ENCODE data around the gene STOX2. TPM values are rescaled to one million over a fixed set of nuclear protein-coding genes. Genes with fewer than 3 reads are reported as not detected.

The STOX2 gene
- total RNA-seq, 1 donor from 2014 or later, result 1.9 TPM

GRCh38 chr4:183897193-183897592, 7.9 kb upstream of the STOX2 start:
- H3K27me3 Mint-ChIP-seq (ENCODE audit: low read depth), result peaks cover 5% of the 10 kb centered on the region
- no peak overlapping the region for H3K27ac Mint-ChIP-seq (ENCODE audit: unreplicated experiment)
- H3K4me3 Mint-ChIP-seq (ENCODE audit: unreplicated experiment), result no peak overlapping the region
- no peaks in the 10 kb centered on the region for H3K4me1 Mint-ChIP-seq (ENCODE audit: low read depth)
- peaks cover 20% of the 10 kb centered on the region for H3K9me3 Mint-ChIP-seq (ENCODE audit: low read depth)
- TF ChIP-seq, protein P1, sequence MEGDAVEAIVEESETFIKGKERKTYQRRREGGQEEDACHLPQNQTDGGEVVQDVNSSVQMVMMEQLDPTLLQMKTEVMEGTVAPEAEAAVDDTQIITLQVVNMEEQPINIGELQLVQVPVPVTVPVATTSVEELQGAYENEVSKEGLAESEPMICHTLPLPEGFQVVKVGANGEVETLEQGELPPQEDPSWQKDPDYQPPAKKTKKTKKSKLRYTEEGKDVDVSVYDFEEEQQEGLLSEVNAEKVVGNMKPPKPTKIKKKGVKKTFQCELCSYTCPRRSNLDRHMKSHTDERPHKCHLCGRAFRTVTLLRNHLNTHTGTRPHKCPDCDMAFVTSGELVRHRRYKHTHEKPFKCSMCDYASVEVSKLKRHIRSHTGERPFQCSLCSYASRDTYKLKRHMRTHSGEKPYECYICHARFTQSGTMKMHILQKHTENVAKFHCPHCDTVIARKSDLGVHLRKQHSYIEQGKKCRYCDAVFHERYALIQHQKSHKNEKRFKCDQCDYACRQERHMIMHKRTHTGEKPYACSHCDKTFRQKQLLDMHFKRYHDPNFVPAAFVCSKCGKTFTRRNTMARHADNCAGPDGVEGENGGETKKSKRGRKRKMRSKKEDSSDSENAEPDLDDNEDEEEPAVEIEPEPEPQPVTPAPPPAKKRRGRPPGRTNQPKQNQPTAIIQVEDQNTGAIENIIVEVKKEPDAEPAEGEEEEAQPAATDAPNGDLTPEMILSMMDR (IDR thresholded peaks at IDR 0.05), result no peak
- H3K36me3 Mint-ChIP-seq (ENCODE audit: low read depth), result peaks cover 7% of the 10 kb centered on the region
- DNase-seq (ENCODE audit: low spot score), result no peak

DNA sequence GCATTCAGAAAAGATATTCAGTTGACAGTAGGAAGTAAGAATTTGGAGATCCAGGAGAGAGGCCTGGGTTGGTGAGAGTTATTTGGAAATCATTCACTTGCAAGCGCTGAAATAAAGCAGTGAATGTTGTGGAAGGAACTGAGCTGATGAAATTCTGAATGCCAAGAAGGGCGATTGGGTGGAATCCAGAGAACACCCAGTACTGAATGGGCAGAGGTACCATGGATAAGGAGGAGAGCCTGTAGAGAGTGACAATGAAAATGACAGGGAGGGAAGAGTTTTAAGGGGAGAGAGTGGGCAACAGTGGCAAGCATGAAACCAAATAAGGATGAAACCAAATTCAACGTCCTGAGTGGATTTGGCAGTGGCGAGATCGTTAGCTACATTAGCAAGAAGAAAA, 6.7 kb upstream of the STOX2 start:
- Mint-ChIP-seq H3K27ac (ENCODE audit: unreplicated experiment) (no peak overlapping the region), H3K9me3 (ENCODE audit: low read depth) (peaks cover 20% of the 10 kb centered on the region), H3K36me3 (ENCODE audit: low read depth) (peaks cover 9% of the 10 kb centered on the region), H3K27me3 (ENCODE audit: low read depth) (peaks cover 10% of the 10 kb centered on the region), H3K4me3 (ENCODE audit: unreplicated experiment) (no peak overlapping the region), H3K4me1 (ENCODE audit: low read depth) (no peaks in the 10 kb centered on the region)
- TF ChIP-seq, protein P1 (IDR thresholded peaks at IDR 0.05), result no peak
- no peak for DNase-seq (ENCODE audit: low spot score)

GRCh38 chr4:183903021-183903760, 1.9 kb upstream of the STOX2 start:
- peaks cover 16% of the 10 kb centered on the region for H3K27me3 Mint-ChIP-seq (ENCODE audit: low read depth)
- peaks cover 20% of the 10 kb centered on the region for H3K9me3 Mint-ChIP-seq (ENCODE audit: low read depth)
- TF ChIP-seq, protein P1 (IDR thresholded peaks at IDR 0.05), result no peak
- H3K4me3 Mint-ChIP-seq (ENCODE audit: unreplicated experiment), result no peak overlapping the region
- H3K36me3 Mint-ChIP-seq (ENCODE audit: low read depth), result peaks cover 9% of the 10 kb centered on the region
- DNase-seq (ENCODE audit: low spot score), result no peak
- no peak overlapping the region for H3K27ac Mint-ChIP-seq (ENCODE audit: unreplicated experiment)
- peaks cover 11% of the 10 kb centered on the region for H3K4me1 Mint-ChIP-seq (ENCODE audit: low read depth)

DNA sequence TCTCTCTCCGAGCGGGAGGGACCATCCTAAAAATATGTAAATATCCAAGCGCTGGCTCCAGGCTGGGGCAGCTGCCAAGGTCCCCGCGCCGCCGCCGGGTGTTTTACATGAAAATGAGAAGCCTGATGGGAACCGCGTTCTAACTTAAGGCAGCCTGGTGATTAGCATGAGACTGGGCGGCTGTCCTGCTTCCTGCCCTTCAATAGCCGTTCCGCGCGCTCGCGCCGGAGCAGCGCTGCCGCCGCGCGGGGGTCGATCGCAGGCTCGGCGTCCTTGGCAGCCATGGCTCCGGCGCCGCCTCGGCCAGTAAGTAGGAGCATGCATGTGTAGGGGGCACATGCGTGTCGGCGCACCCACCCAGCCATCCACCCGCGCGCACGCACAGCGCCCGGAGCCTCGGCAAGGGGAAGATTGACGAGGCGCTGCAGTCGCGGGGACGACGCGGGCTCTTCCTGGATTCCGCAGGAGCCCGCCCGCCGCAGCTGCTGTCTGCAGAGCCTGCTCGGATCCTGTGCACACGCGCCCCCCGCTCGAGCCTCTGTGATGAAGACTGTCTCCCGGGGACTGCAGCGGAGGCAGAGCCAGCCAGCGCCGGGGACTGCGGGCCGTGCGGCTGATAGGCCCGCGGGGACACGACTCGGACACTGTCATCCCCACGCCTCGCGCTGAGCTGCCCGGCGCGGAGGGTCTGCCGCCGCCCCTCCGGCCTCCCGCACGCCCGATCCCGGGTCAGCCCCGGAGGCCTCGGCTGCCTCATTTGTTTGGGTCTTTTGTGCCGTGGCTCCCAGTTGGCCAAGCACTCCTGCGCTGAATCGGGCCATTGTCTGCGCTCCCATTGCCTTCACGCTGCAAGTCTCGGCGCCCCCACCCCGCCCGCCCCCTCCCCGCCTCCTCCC, 734 bp downstream of the STOX2 start:
- peaks cover 11% of the 10 kb centered on the region for H3K4me1 Mint-ChIP-seq (ENCODE audit: low read depth)
- peak overlapping the region; percentile 77 for H3K4me3 Mint-ChIP-seq (ENCODE audit: unreplicated experiment)
- no peak overlapping the region for H3K27ac Mint-ChIP-seq (ENCODE audit: unreplicated experiment)
- no peak for DNase-seq (ENCODE audit: low spot score)
- TF ChIP-seq, protein P1 (IDR thresholded peaks at IDR 0.05), result no peak
- H3K36me3 Mint-ChIP-seq (ENCODE audit: low read depth), result peaks cover 4% of the 10 kb centered on the region
- peaks cover 2% of the 10 kb centered on the region for H3K9me3 Mint-ChIP-seq (ENCODE audit: low read depth)
- peaks cover 22% of the 10 kb centered on the region for H3K27me3 Mint-ChIP-seq (ENCODE audit: low read depth)

DNA sequence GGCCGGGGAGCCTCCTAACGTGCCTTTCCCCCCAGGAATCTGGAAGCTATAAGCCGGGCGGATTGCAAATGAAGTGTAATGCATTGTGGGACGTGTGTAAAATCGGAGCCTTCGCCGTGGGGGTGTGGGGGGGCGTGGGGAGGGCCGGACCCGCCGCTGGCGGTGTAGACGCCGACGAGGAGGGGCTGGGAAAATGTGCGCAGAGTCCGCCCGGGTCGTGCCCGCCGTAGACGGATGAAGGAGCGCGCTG, 1.3 kb downstream of the STOX2 start:
- H3K27me3 Mint-ChIP-seq (ENCODE audit: low read depth), result peaks cover 20% of the 10 kb centered on the region
- no peak for DNase-seq (ENCODE audit: low spot score)
- no peaks in the 10 kb centered on the region for H3K9me3 Mint-ChIP-seq (ENCODE audit: low read depth)
- H3K4me3 Mint-ChIP-seq (ENCODE audit: unreplicated experiment), result peak overlapping the region; percentile 77
- no peak overlapping the region for H3K27ac Mint-ChIP-seq (ENCODE audit: unreplicated experiment)
- peaks cover 2% of the 10 kb centered on the region for H3K36me3 Mint-ChIP-seq (ENCODE audit: low read depth)
- TF ChIP-seq, protein P1 (IDR thresholded peaks at IDR 0.05), result no peak
- peaks cover 11% of the 10 kb centered on the region for H3K4me1 Mint-ChIP-seq (ENCODE audit: low read depth)
